GM10266 (cell line): Measurements from ENCODE around the gene SHISA5.

Source experiments
- DNase-seq: peaks from one replicate; pipeline ENCODE4 v3.0.0; 2012; ENCODE audit errors: extremely low spot score
- TF ChIP-seq, protein P1 (sequence below): IDR thresholded peaks from 2 replicates; pipeline ENCODE4 v1.5.1; 2012; ENCODE audit warnings: mild to moderate bottlenecking, low read depth; ENCODE audit not compliant: control insufficient read depth, insufficient read depth; ENCODE audit errors: missing control alignments

SHISA5 gene

DNA sequence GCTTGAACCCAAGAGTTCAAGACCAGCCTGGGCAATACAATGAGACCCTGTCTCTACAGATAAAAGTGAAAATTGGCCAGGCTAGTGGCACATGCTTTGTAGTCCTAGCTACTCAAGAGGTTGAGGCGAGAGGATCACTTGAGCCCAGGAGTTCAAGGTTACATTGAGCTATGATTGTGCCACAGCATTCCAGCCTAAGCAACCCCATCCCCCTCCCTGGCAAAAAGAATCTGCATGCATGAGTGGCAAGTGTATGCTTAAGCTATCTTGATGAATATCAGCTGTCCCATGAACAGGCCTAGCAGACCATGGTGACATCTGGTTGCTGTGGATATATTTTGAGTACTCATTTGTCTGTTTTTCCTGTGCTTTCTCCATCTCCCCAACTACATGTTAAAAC, 52.7 kb downstream of the SHISA5 start:
- DNase-seq: no peak

DNA sequence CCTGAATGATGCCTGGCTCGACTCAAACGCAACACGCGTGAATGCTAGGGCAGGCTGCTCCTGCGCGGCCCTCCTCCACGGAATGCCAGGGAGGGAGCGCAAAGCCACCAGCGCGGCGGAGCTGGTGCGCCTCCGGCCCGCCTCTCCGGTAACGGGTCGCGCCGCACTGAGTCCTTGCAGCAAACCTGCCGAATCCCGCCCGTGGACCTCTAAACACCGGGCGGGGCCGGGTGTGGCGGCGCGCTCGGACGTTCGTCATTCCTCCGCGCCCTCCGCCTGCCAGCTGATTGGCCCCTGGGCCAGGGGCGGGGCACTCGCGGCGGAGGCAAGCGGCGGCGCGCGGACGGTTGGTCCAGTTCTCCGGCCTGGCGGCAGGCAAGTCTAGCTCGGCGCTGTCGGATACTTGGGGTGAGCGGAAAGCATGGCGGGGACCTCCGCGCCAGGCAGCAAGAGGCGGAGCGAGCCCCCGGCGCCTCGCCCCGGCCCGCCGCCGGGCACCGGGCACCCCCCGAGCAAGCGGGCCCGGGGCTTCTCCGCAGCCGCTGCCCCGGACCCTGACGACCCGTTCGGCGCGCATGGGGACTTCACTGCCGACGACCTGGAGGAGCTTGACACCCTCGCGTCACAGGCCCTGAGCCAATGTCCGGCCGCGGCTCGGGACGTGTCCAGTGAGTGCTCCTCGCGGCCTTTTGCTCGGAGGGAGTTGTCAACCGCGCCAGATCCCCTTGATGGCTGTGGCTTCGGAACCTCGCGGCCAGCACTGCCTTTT, 57.4 kb downstream of the SHISA5 start, which contains the start of gene ATRIP:
Gene ATRIP, plus strand, starts transcription at position 313 of the 769 bp plus-strand sequence. Its CDS starts 109 bp downstream, at position 422.
- TF ChIP-seq, protein P1, sequence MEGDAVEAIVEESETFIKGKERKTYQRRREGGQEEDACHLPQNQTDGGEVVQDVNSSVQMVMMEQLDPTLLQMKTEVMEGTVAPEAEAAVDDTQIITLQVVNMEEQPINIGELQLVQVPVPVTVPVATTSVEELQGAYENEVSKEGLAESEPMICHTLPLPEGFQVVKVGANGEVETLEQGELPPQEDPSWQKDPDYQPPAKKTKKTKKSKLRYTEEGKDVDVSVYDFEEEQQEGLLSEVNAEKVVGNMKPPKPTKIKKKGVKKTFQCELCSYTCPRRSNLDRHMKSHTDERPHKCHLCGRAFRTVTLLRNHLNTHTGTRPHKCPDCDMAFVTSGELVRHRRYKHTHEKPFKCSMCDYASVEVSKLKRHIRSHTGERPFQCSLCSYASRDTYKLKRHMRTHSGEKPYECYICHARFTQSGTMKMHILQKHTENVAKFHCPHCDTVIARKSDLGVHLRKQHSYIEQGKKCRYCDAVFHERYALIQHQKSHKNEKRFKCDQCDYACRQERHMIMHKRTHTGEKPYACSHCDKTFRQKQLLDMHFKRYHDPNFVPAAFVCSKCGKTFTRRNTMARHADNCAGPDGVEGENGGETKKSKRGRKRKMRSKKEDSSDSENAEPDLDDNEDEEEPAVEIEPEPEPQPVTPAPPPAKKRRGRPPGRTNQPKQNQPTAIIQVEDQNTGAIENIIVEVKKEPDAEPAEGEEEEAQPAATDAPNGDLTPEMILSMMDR: no peak
- peak; percentile 95 for DNase-seq

More for the DNA sequence above, 52.7 kb downstream of the SHISA5 start:
- TF ChIP-seq, protein P1: no peak

DNA sequence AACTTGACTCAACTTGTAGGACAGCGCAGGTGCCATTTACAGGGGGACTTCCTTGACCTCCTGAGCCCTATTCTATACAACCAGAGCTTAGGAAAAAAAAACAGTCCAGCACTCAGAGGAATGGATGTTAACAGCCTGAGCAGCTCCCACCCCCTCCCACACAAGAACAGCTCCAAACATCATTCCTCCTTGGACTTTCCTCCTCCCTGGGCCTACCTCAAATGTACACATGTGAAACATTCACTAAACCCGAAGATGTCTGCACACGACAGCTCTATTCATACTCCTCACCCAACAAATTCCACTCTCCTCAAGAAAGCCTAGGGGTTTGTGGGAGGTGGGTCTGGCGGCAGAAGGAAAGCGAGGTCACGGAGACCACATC, 57.9 kb downstream of the SHISA5 start:
- TF ChIP-seq, protein P1: no peak

DNA sequence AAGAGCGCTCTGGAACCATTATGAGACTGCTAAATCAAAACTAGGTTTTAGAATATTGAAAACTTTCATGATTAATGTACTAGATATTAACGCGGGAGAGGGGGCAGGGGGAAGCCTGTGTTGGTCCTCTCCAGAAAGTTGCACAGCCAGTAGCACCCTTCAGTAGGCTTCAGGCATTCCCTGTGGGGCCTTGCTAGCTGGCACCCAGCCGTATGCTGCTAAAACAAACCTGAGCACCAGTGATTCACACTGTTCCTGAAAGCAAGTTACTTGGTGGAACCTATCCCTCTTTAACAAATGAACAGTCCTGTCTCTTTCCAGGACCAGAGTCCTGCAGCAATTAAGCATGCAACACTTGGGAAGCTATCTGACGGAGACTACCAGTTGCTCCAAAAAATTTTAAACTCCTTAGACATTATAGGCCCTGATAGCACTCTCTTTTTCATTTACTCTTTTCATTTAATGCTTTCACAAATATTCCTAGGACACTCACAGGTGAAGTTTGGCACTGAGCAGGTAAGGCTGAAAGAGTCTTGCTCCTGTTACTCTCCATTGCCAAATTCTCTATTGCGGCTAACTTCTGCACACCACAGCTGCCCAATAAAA, 58.6 kb downstream of the SHISA5 start:
- DNase-seq: no peak
- TF ChIP-seq, protein P1: no peak

More for the DNA sequence above, 57.9 kb downstream of the SHISA5 start:
- DNase-seq: no peak

DNA sequence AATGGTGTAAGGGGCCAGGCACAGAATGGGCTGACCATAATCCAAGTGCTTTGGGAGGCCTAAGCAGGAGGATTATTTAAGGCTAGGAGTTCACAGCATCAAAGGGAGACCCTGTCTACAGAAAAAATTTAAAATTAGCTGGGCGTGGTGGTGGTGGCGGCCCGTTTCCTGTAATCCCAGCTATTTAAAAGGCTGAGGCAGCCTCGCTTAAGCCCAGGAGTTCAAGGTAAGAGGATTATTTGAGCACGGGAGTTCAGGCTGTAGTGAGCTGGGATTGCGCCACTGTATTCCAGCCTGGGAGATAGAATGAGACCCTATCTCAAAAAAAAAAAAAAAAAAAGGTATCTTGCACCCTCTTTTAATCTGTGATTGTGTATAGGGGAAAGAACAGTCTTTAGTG, 62.0 kb downstream of the SHISA5 start:
- TF ChIP-seq, protein P1: no peak

DNA sequence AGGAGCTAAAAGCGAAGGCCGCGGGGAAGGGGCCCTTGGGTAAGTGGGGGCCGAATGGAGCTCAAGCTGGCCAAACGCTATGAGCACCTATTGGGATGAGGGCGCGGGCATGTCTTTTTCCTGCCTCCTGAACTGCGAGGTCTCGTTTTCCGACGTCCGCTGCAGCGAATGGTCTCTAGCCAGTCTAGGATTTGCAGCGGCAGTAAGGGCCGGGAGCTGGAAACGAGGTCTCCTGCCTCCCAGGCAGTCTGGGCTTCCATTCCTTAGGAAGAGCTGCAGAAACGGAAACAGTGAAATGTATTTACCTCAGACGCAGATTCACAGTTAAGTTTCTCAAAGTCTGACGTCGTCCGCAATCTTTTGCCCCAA, 63.4 kb downstream of the SHISA5 start:
- no peak for DNase-seq
- TF ChIP-seq, protein P1: no peak

More for the DNA sequence above, 62.0 kb downstream of the SHISA5 start:
- DNase-seq: no peak

DNA sequence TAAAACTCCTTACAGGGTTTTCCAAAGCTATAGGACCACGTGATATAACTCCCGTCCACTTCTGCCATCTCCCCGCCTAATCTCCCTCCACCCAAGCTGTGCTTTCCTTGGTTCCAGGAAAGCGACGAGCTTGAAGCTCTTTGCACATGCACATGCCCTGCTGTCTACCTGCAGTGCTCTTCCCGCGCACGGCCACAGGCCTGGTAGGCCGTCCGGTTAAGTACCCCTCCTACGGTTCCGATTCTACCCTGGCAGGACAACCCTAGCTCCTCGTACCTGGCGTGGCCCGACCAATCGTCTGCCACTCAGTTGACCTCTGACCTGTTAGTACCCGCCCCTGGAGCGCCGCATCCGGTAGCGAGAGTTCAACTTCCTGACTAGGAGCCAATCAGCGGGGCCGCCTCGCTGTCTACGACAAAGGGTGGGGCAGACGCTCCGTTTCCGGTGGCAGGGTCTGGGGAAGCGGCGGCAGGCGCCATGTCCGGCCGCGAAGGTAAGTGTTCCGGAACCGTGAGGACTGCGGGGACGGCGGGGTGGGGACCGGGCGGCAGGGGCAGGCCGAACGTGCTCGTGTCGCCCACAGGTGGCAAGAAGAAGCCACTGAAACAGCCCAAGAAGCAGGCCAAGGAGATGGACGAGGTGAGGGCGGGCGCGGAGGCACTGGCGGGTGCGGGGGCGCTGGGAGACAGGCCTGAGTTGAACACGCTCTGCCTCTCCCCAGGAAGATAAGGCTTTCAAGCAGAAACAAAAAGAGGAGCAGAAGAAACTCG, 64.0 kb downstream of the SHISA5 start, which contains the start of the genes CCDC51 and TMA7:
Gene CCDC51, minus strand, starts transcription at position 300 of the 770 bp plus-strand sequence. CDS start 4,991 bp downstream, outside the sequence.
Gene TMA7, plus strand, starts transcription at position 438 of the 770 bp plus-strand sequence. Its CDS starts 40 bp downstream, at position 478.
- peak; percentile 98 for DNase-seq
- TF ChIP-seq, protein P1: no peak
